GM18951 (cell line): Measurements from ENCODE around the gene CARS2.
A peak's percentile ranks its signal among the peaks of the same experiment; 100 is the strongest.
"Not testable (repeated sequence)": the region's sequence is repeated elsewhere in the genome, so short reads cannot be mapped to it uniquely, and the experiment has no call there.

Source experiments
- POLR2A ChIP-seq: IDR thresholded peaks from 4 replicates; pipeline ENCODE4 v1.6.1; 2011; ENCODE audit warnings: mild to moderate bottlenecking; ENCODE audit not compliant: insufficient read length, insufficient read depth; ENCODE audit errors: extremely low read depth
- in situ Hi-C: fragments of 300-500 bp; cut with MboI; formaldehyde crosslinking; loops from one replicate; pipeline ENCODE4 v1.12.0; 2022; ENCODE audit warnings: low sequenced_read_pairs, mixed read lengths, inconsistent platforms; ENCODE audit not compliant: unreplicated experiment

CARS2 gene

GRCh38 chr13:110640591-110641029, 65.3 kb downstream of the CARS2 start:
- in situ Hi-C loops: no loop called here
- peak; percentile 8 for TF ChIP-seq POLR2A

DNA sequence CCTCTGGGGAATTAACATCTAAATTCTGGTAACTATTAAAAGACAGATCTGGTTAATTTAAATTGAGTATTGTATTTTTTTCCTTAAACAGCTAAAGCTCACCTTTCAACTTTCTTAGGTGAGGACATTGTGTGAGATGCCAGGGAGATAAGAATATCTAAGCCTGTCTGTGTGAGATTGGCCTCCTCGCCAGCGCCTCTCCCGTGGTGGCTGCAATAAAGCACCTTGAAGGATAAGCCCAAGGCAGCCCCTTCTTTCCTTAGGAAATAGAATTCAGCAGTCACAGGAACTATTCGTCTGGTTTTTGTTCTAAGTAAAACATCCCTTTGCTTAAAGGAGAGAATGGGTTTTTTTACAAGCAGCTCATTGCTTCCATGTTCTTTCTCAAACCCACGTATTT, 66.0 kb downstream of the CARS2 start:
- TF ChIP-seq POLR2A: no peak
- in situ Hi-C loops: no loop called here

DNA sequence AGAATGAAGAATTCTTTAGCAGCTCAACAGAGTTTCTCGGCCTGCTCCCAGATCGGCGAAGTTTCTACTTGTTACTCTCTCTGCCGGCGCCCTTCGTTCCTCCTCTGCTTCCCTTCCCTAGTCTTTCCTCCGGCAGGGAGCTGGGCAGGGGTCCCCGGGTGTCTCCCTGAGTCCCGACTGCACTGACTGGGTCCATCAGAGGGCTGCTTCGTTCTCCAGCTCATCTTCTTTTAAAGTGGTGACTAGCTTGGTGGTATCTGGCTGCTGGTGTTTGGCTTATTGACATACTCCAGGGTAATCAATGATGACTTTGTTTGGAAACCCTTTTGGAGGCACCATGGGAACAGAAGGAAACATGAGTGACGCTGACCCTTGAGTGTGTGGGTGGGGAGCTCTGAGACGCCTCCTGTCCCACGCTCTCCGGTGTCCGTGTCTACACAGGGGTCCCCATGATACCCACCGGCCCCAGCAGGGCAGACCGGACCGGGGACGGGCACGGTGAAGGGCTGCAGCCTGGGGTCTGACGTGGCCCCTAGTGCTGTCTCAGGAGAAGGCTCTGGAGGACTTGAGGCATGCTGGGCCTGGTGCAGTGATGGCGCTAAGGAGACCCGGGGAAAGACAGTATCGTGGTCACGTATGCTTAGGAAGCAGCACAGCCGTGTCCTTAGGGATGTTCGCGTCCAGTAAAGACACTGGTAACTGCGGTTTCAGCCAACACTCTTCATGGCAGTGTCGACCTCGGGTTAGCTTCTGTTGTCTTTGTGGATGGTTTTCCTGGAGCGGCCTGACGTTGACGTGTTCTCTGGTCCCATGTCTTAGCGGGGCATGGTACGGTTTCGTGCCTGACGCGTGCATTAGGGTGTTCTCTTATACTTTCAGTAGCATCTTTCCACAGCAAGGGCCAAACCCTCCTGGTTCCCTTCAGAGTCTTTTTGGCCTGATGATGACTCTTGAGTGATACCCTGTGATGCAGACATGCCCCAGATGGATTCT, 66.8 kb downstream of the CARS2 start:
- in situ Hi-C loops: no loop called here
- no peak for TF ChIP-seq POLR2A

DNA sequence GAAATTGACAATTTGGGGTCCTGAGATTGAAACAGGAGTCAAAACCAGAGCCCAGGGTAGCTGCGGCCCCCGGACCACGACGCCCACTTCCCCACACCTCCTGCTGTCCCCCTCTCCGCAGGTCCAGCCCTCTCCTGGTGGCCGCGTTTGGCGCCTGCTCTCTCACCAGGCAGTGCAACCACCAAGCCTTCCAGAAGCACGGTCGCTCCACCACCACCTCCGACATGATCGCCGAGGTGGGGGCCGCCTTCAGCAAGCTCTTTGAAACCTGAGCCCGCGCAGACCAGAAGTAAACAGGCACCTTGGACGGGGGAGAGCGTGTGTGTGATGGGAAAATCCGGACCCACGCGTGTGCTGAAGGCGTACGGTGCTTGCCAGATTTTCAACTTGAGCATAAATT, 67.7 kb downstream of the CARS2 start:
- in situ Hi-C loops: no loop called here
- no peak for TF ChIP-seq POLR2A

GRCh38 chr13:110637747-110638146, 68.2 kb downstream of the CARS2 start:
- no peak for TF ChIP-seq POLR2A
- in situ Hi-C loops: no loop called here

GRCh38 chr13:110637275-110637674, 68.6 kb downstream of the CARS2 start:
- in situ Hi-C loops: no loop called here
- TF ChIP-seq POLR2A: no peak

- TF ChIP-seq POLR2A: no peak
- in situ Hi-C loops: no loop called here
These were observed 69.2 kb downstream of the CARS2 start for GRCh38 chr13:110636701-110637201.

DNA sequence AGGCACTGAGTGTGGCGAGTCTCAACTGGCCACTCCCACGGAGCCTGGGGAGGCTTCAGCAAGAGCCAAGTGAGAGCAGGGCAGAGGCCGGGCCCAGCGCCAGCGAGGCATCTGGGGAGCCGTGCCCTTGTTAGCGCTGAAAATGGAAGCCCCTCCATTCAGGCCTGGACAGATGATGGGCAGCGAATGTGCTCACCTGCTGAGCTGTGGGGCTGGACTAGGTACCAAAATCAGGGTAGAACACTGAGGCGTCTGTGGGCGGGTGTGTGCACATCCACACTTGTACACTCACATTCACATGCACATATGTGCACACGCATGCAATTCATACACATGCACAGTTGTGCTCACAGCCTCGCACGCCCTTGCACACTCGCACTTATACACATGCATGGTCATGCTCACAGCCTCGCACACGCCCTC, 69.9 kb downstream of the CARS2 start:
- no peak for TF ChIP-seq POLR2A
- in situ Hi-C loops: no loop called here

GRCh38 chr13:110635405-110636002, 70.4 kb downstream of the CARS2 start:
- no peak for TF ChIP-seq POLR2A
- in situ Hi-C loops: no loop called here

- no peak for TF ChIP-seq POLR2A
These were observed 71.4 kb downstream of the CARS2 start for GRCh38 chr13:110634558-110634957.

DNA sequence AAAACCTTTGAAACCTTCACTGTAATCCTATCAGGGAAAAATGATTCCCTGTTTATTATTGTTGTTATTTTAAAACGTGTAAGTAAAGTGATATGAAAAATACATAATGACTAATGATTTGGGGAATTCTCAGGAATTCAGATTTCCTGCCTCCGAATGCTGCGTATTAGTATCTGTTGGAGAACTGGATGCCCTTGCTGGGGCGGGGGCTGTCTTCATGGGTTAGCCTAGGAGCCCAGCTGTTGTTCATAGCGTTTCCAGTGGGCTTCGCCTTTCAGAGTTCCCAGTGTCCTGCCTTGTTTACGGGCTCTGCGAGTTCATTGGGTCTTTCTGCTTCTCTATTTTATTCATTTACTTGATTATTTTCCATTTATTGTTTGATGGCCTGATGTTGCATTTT, 72.1 kb downstream of the CARS2 start:
- no peak for TF ChIP-seq POLR2A
- in situ Hi-C loops: no loop called here

More at GRCh38 chr13:110634558-110634957, 71.4 kb downstream of the CARS2 start:
- in situ Hi-C loops: no loop called here

GRCh38 chr13:110632255-110632654, 73.7 kb downstream of the CARS2 start:
- in situ Hi-C loops: not testable (repeated sequence)

DNA sequence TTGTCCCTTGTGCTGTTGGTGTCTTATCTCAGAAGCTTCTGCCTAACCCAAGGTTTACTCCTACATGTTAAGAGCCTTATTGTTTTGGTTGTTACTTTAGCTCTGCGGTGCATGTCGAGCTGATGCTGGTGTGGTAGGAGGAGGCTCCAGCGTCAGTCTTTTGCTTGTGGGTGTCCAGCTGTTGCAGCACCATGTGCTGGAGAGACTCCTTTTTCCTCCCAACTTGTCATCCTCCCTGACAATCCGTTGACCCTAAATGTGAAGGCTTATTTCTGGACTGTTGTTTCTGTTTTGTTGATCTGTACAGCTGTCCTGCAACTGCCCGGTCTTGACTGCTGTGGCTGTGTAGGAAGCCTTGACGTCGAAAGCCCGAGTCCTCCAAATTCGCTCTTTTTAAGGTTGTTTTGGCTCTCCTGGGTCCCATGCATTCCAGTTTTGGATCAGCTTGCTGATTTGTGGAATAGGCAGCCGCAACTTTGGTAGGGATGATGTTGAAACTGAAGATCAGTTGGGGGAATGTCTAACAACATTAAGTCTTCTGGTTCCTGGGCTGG, 75.3 kb downstream of the CARS2 start:
- TF ChIP-seq POLR2A: no peak
- in situ Hi-C loops: no loop called here
